H1 (cell line): ENCODE measurements around the gene FNIP2. TPM values are rescaled to one million over a fixed set of nuclear protein-coding genes. Genes with fewer than 3 reads are reported as not detected.

ENCODE experiments used
- CTCF ChIA-PET: fragments of 300-600 bp; sonication (Branson Sonifier 250); formaldehyde crosslinking; loops from one replicate; lab custom pipeline; 2021; ENCODE audit not compliant: partially characterized antibody; lab: Charles Lee
- POLR2A ChIA-PET: fragments of 300-600 bp; sonication (Branson Sonifier 250); formaldehyde crosslinking; loops from one replicate; lab custom pipeline; 2021; ENCODE audit warnings: inconsistent platforms; ENCODE audit not compliant: partially characterized antibody; lab: Charles Lee
- DNase-seq, 2 experiments: peaks; one replicate each; pipeline versions ENCODE4 v3.0.0 to v3.0.0-alpha.2; 2010 to 2022; ENCODE audit warnings: low spot score in 2 of 2, low read depth in 1 of 2, mixed read lengths in 1 of 2
- FAIRE-seq: peaks from 2 replicates; lab custom pipeline; 2011; peaks lifted over from hg19 to GRCh38; lab: Jason Lieb, UNC
- H2AFZ ChIP-seq: 2 replicates; pipeline ENCODE4 v1.8.1; 2012; ENCODE audit warnings: low read length, inconsistent platforms
- H2AK5ac ChIP-seq: 2 replicates; pipeline ENCODE4 v1.6.1; 2013; ENCODE audit warnings: low read depth, low read length
- H2BK120ac ChIP-seq: replicated peaks from 2 replicates; pipeline ENCODE3; 2013; ENCODE audit warnings: low read depth, low read length, inconsistent platforms
- H2BK12ac ChIP-seq: 2 replicates; pipeline ENCODE4 v1.6.1; 2013; ENCODE audit warnings: low read depth, low read length
- H2BK15ac ChIP-seq: 2 replicates; pipeline ENCODE4 v1.6.1; 2013; ENCODE audit warnings: low read length
- H2BK20ac ChIP-seq: 2 replicates; pipeline ENCODE4 v1.6.1; 2013; ENCODE audit warnings: low read length
- H2BK5ac ChIP-seq: 2 replicates; pipeline ENCODE4 v1.6.1; 2013; ENCODE audit warnings: low read depth, low read length
- H3K14ac ChIP-seq: 2 replicates; pipeline ENCODE4 v1.6.1; 2013; ENCODE audit warnings: inconsistent platforms; ENCODE audit not compliant: insufficient read length
- H3K18ac ChIP-seq: 2 replicates; pipeline ENCODE4 v1.6.1; 2013; ENCODE audit warnings: low read length; ENCODE audit errors: extremely low read depth
- H3K23ac ChIP-seq: 2 replicates; pipeline ENCODE4 v1.6.1; 2013; ENCODE audit warnings: inconsistent platforms; ENCODE audit not compliant: insufficient read length
- H3K23me2 ChIP-seq: 2 replicates; pipeline ENCODE4 v1.6.1; 2013; ENCODE audit warnings: low read depth, low read length
- H3K27ac ChIP-seq: 2 replicates; pipeline ENCODE4 v1.6.1; 2011; ENCODE audit warnings: low read depth, low read length, inconsistent platforms
- H3K27me3 ChIP-seq, 4 experiments: replicated peaks in 1 of 4; 1 replicate in 1 of 4; 2 replicates in 3 of 4; pipeline versions ENCODE4 v1.6.1 to v1.8.1; 2011 to 2013; ENCODE audit warnings: low read length in 3 of 4, mild to moderate bottlenecking in 3 of 4, inconsistent platforms in 2 of 4, mixed read lengths in 2 of 4, moderate library complexity in 1 of 4; ENCODE audit not compliant: control insufficient read depth in 3 of 4, insufficient read depth in 3 of 4; ENCODE audit errors: extremely low read depth in 1 of 4
- H3K36me3 ChIP-seq, 4 experiments: 2 replicates each; pipeline versions ENCODE4 v1.6.1 to v1.8.1; 2011 to 2013; ENCODE audit warnings: mild to moderate bottlenecking in 4 of 4, low read length in 3 of 4, moderate library complexity in 2 of 4, control low read depth in 1 of 4, inconsistent platforms in 1 of 4; ENCODE audit not compliant: insufficient read depth in 4 of 4, control insufficient read depth in 2 of 4
- H3K4ac ChIP-seq: replicated peaks from 2 replicates; pipeline ENCODE3; 2013; ENCODE audit warnings: low read length, low read depth, mixed read lengths, inconsistent platforms; ENCODE audit not compliant: insufficient read length
- H3K4me1 ChIP-seq, 4 experiments: replicated peaks in 1 of 4; 1 replicate in 1 of 4; 2 replicates in 3 of 4; pipeline versions ENCODE4 v1.6.1 to v1.8.1; 2011 to 2013; ENCODE audit warnings: low read length in 3 of 4, inconsistent platforms in 2 of 4, mixed read lengths in 1 of 4; ENCODE audit not compliant: insufficient read depth in 4 of 4, control insufficient read depth in 3 of 4
- H3K4me2 ChIP-seq, 2 experiments: 2 replicates each; pipeline versions ENCODE4 v1.6.1 to v1.8.1; 2011 to 2013; ENCODE audit warnings: low read depth in 2 of 2, low read length in 2 of 2, control low read depth in 1 of 2, inconsistent platforms in 1 of 2, mild to moderate bottlenecking in 1 of 2; ENCODE audit not compliant: insufficient read depth in 1 of 2
- H3K4me3 ChIP-seq, 4 experiments: fragments of 200-600, 300-600 bp in 1 of 4; sonication (generic), shearing (Covaris generic), sonication (Bioruptor Twin) in 1 of 4; 2 replicates each; pipeline versions ENCODE4 v1.5.1 to v1.8.1; 2011 to 2016; ENCODE audit warnings: low read length in 4 of 4, low read depth in 3 of 4, control low read depth in 2 of 4, inconsistent platforms in 2 of 4, mild to moderate bottlenecking in 2 of 4, mixed read lengths in 1 of 4, moderate library complexity in 1 of 4; ENCODE audit not compliant: insufficient read depth in 2 of 4; ENCODE audit errors: extremely low read depth in 1 of 4
- H3K56ac ChIP-seq: replicated peaks from 2 replicates; pipeline ENCODE3; 2013; ENCODE audit warnings: low read depth, mild to moderate bottlenecking, mixed read lengths, low read length, inconsistent platforms; ENCODE audit not compliant: insufficient read length
- H3K79me1 ChIP-seq: 2 replicates; pipeline ENCODE4 v1.6.1; 2013; ENCODE audit warnings: low read depth, low read length, control low read depth
- H3K79me2 ChIP-seq, 2 experiments: 2 replicates each; pipeline versions ENCODE4 v1.6.1 to v1.8.1; 2012 to 2013; ENCODE audit warnings: low read length in 2 of 2, mild to moderate bottlenecking in 2 of 2, inconsistent platforms in 1 of 2; ENCODE audit not compliant: insufficient read depth in 2 of 2, control insufficient read depth in 1 of 2
- H3K9ac ChIP-seq, 4 experiments: replicated peaks in 1 of 4; 1 replicate in 1 of 4; 2 replicates in 3 of 4; pipeline versions ENCODE4 v1.6.1 to v1.8.1; 2011 to 2013; ENCODE audit warnings: low read depth in 3 of 4, low read length in 3 of 4, control low read depth in 2 of 4, mild to moderate bottlenecking in 2 of 4, moderate library complexity in 2 of 4, inconsistent platforms in 1 of 4; ENCODE audit errors: extremely low read depth in 1 of 4
- H3K9me3 ChIP-seq, 2 experiments: 2 replicates each; pipeline versions ENCODE4 v1.6.1 to v1.8.1; 2012 to 2013; ENCODE audit warnings: mild to moderate bottlenecking in 2 of 2, moderate library complexity in 2 of 2, control low read depth in 1 of 2, inconsistent platforms in 1 of 2, low read depth in 1 of 2, low read length in 1 of 2, mixed read lengths in 1 of 2; ENCODE audit not compliant: insufficient read depth in 2 of 2
- H4K20me1 ChIP-seq, 2 experiments: replicated peaks in 1 of 2; 2 replicates each; pipeline versions ENCODE3 to v1.8.1; 2011 to 2013; ENCODE audit warnings: inconsistent platforms in 2 of 2, low read length in 2 of 2, mild to moderate bottlenecking in 1 of 2; ENCODE audit not compliant: insufficient read depth in 2 of 2, control insufficient read depth in 1 of 2
- H4K5ac ChIP-seq: 2 replicates; pipeline ENCODE4 v1.6.1; 2013; ENCODE audit warnings: low read length, low read depth, mixed read lengths, inconsistent platforms; ENCODE audit not compliant: insufficient read length
- H4K8ac ChIP-seq: 2 replicates; pipeline ENCODE4 v1.8.0; 2013; ENCODE audit warnings: mild to moderate bottlenecking, moderate library complexity, low read length, inconsistent platforms; ENCODE audit not compliant: insufficient read depth; ENCODE audit errors: extremely low read depth
- H4K91ac ChIP-seq: replicated peaks from 2 replicates; pipeline ENCODE3; 2013; ENCODE audit warnings: low read length, mixed read lengths, inconsistent platforms; ENCODE audit not compliant: insufficient read length
- ASH2L ChIP-seq: fragments of 200-600, 300-600 bp; sonication (generic); IDR thresholded peaks from one replicate; pipeline ENCODE4 v1.7.1; 2017; ENCODE audit warnings: low read length
- BACH1 ChIP-seq: IDR thresholded peaks from 2 replicates; pipeline ENCODE4 v1.6.1; 2012; ENCODE audit warnings: low read length, improper control_type of control experiment
- CBX8 ChIP-seq: fragments of 300-800, 300-1000 bp; sonication (generic); IDR thresholded peaks from 2 replicates; pipeline ENCODE4 v1.7.1; 2016; ENCODE audit warnings: low read depth, low read length, borderline replicate concordance
- FOSL1 ChIP-seq: IDR thresholded peaks from 2 replicates; pipeline ENCODE4 v1.6.1; 2011; ENCODE audit warnings: mild to moderate bottlenecking, low read depth, low read length, moderate library complexity; ENCODE audit not compliant: insufficient read depth
- GTF2F1 ChIP-seq: IDR thresholded peaks from 2 replicates; pipeline ENCODE4 v1.6.1; 2012; ENCODE audit warnings: low read depth, low read length, improper control_type of control experiment, borderline replicate concordance
- HDAC6 ChIP-seq: IDR thresholded peaks from one replicate; pipeline ENCODE4 v1.7.1; 2012; ENCODE audit warnings: low read depth, mild to moderate bottlenecking, inconsistent platforms, low read length, moderate library complexity
- NRF1 ChIP-seq: IDR thresholded peaks from 2 replicates; pipeline ENCODE4 v1.6.1; 2011; ENCODE audit warnings: mild to moderate bottlenecking, low read depth, low read length, improper control_type of control experiment
- PHF8 ChIP-seq: fragments of 200-600 bp; sonication (generic); conservative IDR thresholded peaks from 2 replicates; pipeline ENCODE4 v1.7.1; 2012; ENCODE audit warnings: low read depth, mild to moderate bottlenecking, inconsistent platforms, low read length, moderate library complexity
- POU5F1 ChIP-seq: IDR thresholded peaks from 2 replicates; pipeline ENCODE4 v1.6.1; 2011; ENCODE audit warnings: low read depth, mild to moderate bottlenecking, low read length, moderate library complexity
- RBBP5 ChIP-seq: IDR thresholded peaks from 2 replicates; pipeline ENCODE4 v1.7.1; 2012; ENCODE audit warnings: low read depth, mild to moderate bottlenecking, inconsistent platforms, low read length, moderate library complexity, borderline replicate concordance
- SIN3A ChIP-seq, 2 experiments: IDR thresholded peaks in 1 of 2; conservative IDR thresholded peaks in 1 of 2; 2 replicates each; pipeline ENCODE4 v1.6.1; 2011 to 2012; ENCODE audit warnings: low read length in 2 of 2, improper control_type of control experiment in 1 of 2, low read depth in 1 of 2, mild to moderate bottlenecking in 1 of 2
- SP1 ChIP-seq: IDR thresholded peaks from 2 replicates; pipeline ENCODE4 v1.6.1; 2011; ENCODE audit warnings: low read depth, low read length
- SP4 ChIP-seq: IDR thresholded peaks from 2 replicates; pipeline ENCODE4 v1.6.1; 2012; ENCODE audit warnings: low read length, inconsistent platforms
- SRF ChIP-seq: IDR thresholded peaks from 2 replicates; pipeline ENCODE4 v1.6.1; 2011; ENCODE audit warnings: mild to moderate bottlenecking, low read depth, low read length, moderate library complexity
- TAF1 ChIP-seq: IDR thresholded peaks from 2 replicates; pipeline ENCODE4 v1.6.1; 2011; ENCODE audit warnings: mild to moderate bottlenecking, low read depth, low read length
- ZNF274 ChIP-seq: IDR thresholded peaks from 2 replicates; pipeline ENCODE4 v1.7.0; 2012; ENCODE audit warnings: low read length, borderline replicate concordance; ENCODE audit errors: extremely low read depth
- WGBS, 2 experiments: shearing (Covaris generic) in 1 of 2; methylation state at CpG; one replicate each; pipeline versions ENCODE4 v1.1.6 to v1.1.7; 2013 to 2015; ENCODE audit warnings: low lambda C conversion rate in 2 of 2, mixed read lengths in 2 of 2, inconsistent platforms in 1 of 2, low coverage in 1 of 2, missing lambda C conversion rate in 1 of 2; ENCODE audit not compliant: insufficient replicate concordance in 2 of 2, insufficient coverage in 1 of 2, insufficient read length in 1 of 2; ENCODE audit errors: extremely low coverage in 1 of 2, missing lambda C conversion rate in 1 of 2; 5-methylcytosine and 5-hydroxymethylcytosine counted together
- polyA plus RNA-seq, 7 experiments: library from polyadenylated mRNA; depleted of rRNA in 3 of 7; stranded (reverse) in 5 of 7; unstranded in 2 of 7; fragments of >200 nt in 5 of 7; fragments of 200-250 nt in 2 of 7; gene quantifications; 1 replicate in 5 of 7; 2 replicates in 1 of 7; 4 replicates in 1 of 7; pipeline versions ENCODE4 v1.2.1 to v1.2.3, GENCODE V29; 2011 to 2013; ENCODE audit warnings: missing spikeins in 2 of 7, mixed read lengths in 2 of 7
- total RNA-seq: library from RNA; stranded (reverse); fragmentation: NEBNext Ultra II Directional; extraction: Animal tissue kit (Norgen Biotek cat#: 25700); gene quantifications from 2 replicates; pipeline ENCODE4 v1.2.1, GENCODE V29; 2021

FNIP2 gene
- total and polyA plus RNA-seq, 2 of the 8 experiments (the other 6 are each of a cell fraction or from before 2014, with no cell fraction given): 4.0 to 13.0 TPM

GRCh38 chr4:158871335-158871724 is 102.5 kb downstream of the FNIP2 start:
- Histone ChIP-seq H2AFZ (no peak overlapping the region), H2BK20ac (no peak overlapping the region), H3K9ac (no peak overlapping the region), H3K27ac (no peak overlapping the region), H3K4ac (no peak overlapping the region), H3K56ac (no peak overlapping the region), H2BK120ac (no peak overlapping the region), H4K5ac (no peak overlapping the region), H2AK5ac (no peak overlapping the region), H2BK5ac (no peak overlapping the region), H3K14ac (no peak overlapping the region), H3K79me2 (no peaks in the 10 kb centered on the region), H2BK12ac (no peak overlapping the region), H4K20me1 (no peaks in the 10 kb centered on the region), H4K8ac (no peak overlapping the region), H3K23me2 (no peaks in the 10 kb centered on the region), H3K4me3 (no peak overlapping the region), H3K36me3 (peaks cover 0 to 6% (median 0%) of the 10 kb centered on the region in 4 experiments; a peak in 1 of 8 replicates), H2BK15ac (no peak overlapping the region), H3K27me3 (no peaks in the 10 kb centered on the region), H3K4me2 (no peak overlapping the region), H3K4me1 (peaks cover 0 to 10% (median 6%) of the 10 kb centered on the region in 4 experiments; a peak in 5 of 7 replicates), H3K9me3 (no peaks in the 10 kb centered on the region), H4K91ac (no peak overlapping the region), H3K18ac (no peak overlapping the region), H3K23ac (no peak overlapping the region), H3K79me1 (no peaks in the 10 kb centered on the region)
- DNase-seq: no peak
- FAIRE-seq: no peak
- ChIA-PET POLR2A (no interaction called here), CTCF (interaction anchor here (0.6 to 2.6 kb wide), 6 partner anchors 8 to 169 kb away, joined by 3 to 13 read pairs (median 4); no protein-coding TSS in a partner anchor)
- 91% methylated on average over 3 of the region's 3 CpGs; no CpG with 5 or more reads in 1 of the 2 experiments for WGBS, 2 experiments
- no peak for TF ChIP-seq CBX8
- no peak for TF ChIP-seq GTF2F1
- TF ChIP-seq SP1: no peak
- TF ChIP-seq BACH1: no peak
- TF ChIP-seq POU5F1: no peak
- no peak for TF ChIP-seq NRF1
- TF ChIP-seq SIN3A (conservative IDR thresholded peaks at IDR 0.05 in 1 of 2, IDR thresholded peaks at IDR 0.05 in 1 of 2; ENCODE audit: low read depth in 1 of 2, low read length in 2 of 2): no peak
- TF ChIP-seq ZNF274: no peak
- TF ChIP-seq FOSL1: no peak
- no peak for TF ChIP-seq RBBP5
- no peak for TF ChIP-seq HDAC6
- TF ChIP-seq SP4: no peak
- no peak for TF ChIP-seq ASH2L
- no peak for TF ChIP-seq TAF1
- no peak for TF ChIP-seq SRF
- no peak for TF ChIP-seq PHF8
